Spinal cord (tissue), 10 donors: Measurements from ENCODE around the gene GPC6. TPM values are rescaled to one million over a fixed set of nuclear protein-coding genes. Genes with fewer than 3 reads are reported as not detected.

Source experiments
- DNase-seq, 6 donors: peaks; one replicate each; pipeline versions ENCODE4 v3.0.0 to v3.0.0-alpha.2; 2013 to 2015; ENCODE audit warnings: low spot score in 6 of 6, low read depth in 4 of 6
- H3K27ac ChIP-seq: one replicate; pipeline ENCODE4 v1.5.1; 2013; ENCODE audit warnings: low read depth, low read length, control low read depth
- H3K27me3 ChIP-seq: one replicate; pipeline ENCODE4 v1.6.1; 2013; ENCODE audit warnings: low read length; ENCODE audit not compliant: control insufficient read depth, insufficient read depth
- H3K36me3 ChIP-seq: one replicate; pipeline ENCODE4 v1.6.1; 2013; ENCODE audit warnings: low read length; ENCODE audit not compliant: control insufficient read depth, insufficient read depth
- H3K4me1 ChIP-seq: one replicate; pipeline ENCODE4 v1.6.1; 2013; ENCODE audit warnings: low read length; ENCODE audit not compliant: control insufficient read depth, insufficient read depth
- H3K4me3 ChIP-seq: one replicate; pipeline ENCODE4 v1.5.1; 2013; ENCODE audit warnings: low read depth, low read length, control low read depth
- H3K9me3 ChIP-seq: one replicate; pipeline ENCODE4 v1.6.1; 2013; ENCODE audit warnings: low read length; ENCODE audit not compliant: control insufficient read depth, insufficient read depth
- WGBS: methylation state at CpG from one replicate; pipeline ENCODE4 v1.1.5; 2013; ENCODE audit warnings: missing lambda C conversion rate; ENCODE audit not compliant: insufficient coverage; 5-methylcytosine and 5-hydroxymethylcytosine counted together
- polyA plus RNA-seq, 2 donors: library from polyadenylated mRNA; unstranded; fragments of 120-200 nt; gene quantifications; one replicate each; pipeline ENCODE4 v1.2.1, GENCODE V29; 2013; ENCODE audit not compliant: insufficient read length in 2 of 2
- total RNA-seq, 2 donors: library from RNA; depleted of rRNA in 1 of 2; stranded (reverse); fragments of 120-200 nt in 1 of 2; fragments of >200 nt in 1 of 2; gene quantifications; one replicate each; pipeline versions ENCODE4 v1.2.3 to v1.2.4, GENCODE V29; 2013 to 2014
- donor health status: healthy.

The GPC6 gene
- total and polyA plus RNA-seq, 4 donors: 19.8 to 109 (median 46.0) TPM

DNA sequence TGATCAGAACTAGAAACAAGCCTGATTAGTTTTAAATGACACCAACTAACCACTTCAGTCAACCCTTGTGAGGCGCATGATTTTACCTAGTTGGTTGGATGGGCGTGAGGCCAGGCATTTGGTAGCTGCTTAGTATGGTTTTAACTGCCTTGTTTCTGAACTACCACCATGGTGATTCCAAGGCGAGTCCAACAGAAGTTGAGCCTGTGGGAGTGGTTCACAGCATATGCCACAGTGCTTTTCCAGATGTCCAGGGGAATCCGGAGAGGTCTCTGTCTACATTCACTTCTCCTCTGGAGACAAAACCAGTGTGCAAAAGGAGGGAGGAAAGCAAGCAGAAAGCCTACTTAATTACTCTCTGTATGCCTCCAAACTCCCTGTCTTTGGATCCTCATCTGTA is 524.1 kb downstream of the GPC6 start:
- Histone ChIP-seq H3K27ac (no peak overlapping the region), H3K27me3 (no peaks in the 10 kb centered on the region), H3K9me3 (no peaks in the 10 kb centered on the region), H3K4me1 (no peaks in the 10 kb centered on the region), H3K36me3 (no peaks in the 10 kb centered on the region), H3K4me3 (no peak overlapping the region)
- 75% methylated on average over 1 of the region's 4 CpGs for WGBS
- no peak for DNase-seq

DNA sequence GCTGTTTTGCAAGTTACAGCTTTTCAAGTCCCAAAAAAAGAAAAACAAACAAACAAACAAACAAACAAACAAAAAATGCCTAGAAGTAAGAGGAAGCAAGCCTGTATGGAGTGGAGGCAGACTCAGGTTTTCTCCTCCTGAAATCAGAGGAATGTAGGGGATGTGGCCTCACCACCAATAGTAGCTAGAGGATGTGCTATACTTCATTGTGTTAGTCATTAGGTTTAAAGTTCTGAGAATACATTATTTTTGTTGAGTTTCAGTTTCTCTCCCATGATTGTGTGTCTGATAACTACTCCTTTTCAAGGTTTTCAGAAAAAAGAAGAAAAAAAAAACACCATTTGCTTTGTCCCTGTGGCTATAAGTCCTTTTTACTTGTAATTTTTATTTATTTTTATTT is 524.5 kb downstream of the GPC6 start:
- Histone ChIP-seq H3K36me3 (no peaks in the 10 kb centered on the region), H3K27me3 (no peaks in the 10 kb centered on the region), H3K4me3 (no peak overlapping the region), H3K9me3 (no peaks in the 10 kb centered on the region), H3K27ac (no peak overlapping the region), H3K4me1 (no peaks in the 10 kb centered on the region)
- DNase-seq: no peak

DNA sequence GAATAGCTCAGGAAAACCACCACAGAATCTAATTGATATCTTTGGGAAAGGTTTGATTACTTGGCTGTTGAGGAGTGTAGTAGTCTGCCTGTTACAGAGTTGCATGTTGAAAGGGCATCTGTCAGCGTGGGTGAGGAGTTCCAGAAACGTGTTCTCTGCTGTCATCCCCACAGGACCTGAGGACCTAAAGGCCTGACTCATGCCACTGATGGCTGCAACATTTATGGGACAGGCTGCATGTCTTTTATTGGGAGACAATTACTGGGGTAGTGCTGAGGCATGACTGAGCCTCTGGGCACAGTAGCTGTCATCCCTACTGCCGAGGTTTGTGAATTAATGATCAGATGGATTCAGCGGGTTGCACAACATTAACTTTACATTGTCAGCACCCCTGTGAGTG is 525.9 kb downstream of the GPC6 start:
- Histone ChIP-seq H3K36me3 (no peaks in the 10 kb centered on the region), H3K4me1 (no peaks in the 10 kb centered on the region), H3K27ac (no peak overlapping the region), H3K27me3 (no peaks in the 10 kb centered on the region), H3K9me3 (no peaks in the 10 kb centered on the region), H3K4me3 (no peak overlapping the region)
- 66% methylated on average over 2 of the region's 4 CpGs for WGBS
- no peak for DNase-seq

DNA sequence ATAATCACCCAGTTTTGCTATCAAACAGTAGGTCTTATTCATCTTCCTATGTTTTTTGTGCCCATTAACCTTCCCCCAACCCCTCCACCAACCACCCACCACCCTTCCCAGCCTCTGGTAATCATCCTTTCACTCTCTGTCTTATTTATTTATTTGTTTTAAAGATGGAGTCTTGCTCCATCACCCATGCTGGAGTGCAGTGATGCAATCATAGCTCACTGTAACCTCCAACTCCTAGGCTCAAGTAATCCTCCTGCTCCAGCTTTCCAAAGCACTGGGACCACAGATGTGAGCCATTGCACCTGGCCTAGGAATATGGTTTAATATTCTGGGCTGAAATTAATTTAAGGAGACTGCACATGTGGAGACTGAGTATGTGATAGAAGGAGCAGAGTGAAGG is 527.0 kb downstream of the GPC6 start:
- DNase-seq: no peak
- H3K9me3 ChIP-seq: no peaks in the 10 kb centered on the region
- no peaks in the 10 kb centered on the region for H3K4me1 ChIP-seq
- no peak overlapping the region for H3K27ac ChIP-seq
- no peaks in the 10 kb centered on the region for H3K36me3 ChIP-seq
- no peak overlapping the region for H3K4me3 ChIP-seq
- H3K27me3 ChIP-seq: no peaks in the 10 kb centered on the region

DNA sequence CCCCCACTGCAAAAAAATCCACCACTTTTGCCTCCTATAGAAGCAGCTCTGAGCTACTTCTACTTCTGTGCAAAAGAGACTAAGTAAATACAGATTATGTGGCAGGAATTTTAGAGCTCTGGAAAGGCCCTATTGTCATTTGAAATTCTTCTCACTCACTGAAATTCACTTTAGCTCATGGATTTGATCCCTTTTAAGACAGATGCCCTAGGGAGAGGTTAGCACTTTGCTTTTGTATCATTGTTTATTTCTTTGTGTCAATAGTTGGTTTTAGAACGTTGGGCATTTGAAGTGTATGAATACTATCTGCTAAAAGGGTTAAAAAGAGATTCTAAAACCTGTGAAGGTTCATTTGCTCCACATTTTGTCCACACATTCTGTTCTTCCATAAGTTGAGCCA is 528.7 kb downstream of the GPC6 start:
- WGBS: no CpG with 5 or more reads among the region's 1 CpG
- DNase-seq: no peak
- Histone ChIP-seq H3K9me3 (no peaks in the 10 kb centered on the region), H3K27ac (no peak overlapping the region), H3K36me3 (no peaks in the 10 kb centered on the region), H3K27me3 (no peaks in the 10 kb centered on the region), H3K4me1 (no peaks in the 10 kb centered on the region), H3K4me3 (no peak overlapping the region)

DNA sequence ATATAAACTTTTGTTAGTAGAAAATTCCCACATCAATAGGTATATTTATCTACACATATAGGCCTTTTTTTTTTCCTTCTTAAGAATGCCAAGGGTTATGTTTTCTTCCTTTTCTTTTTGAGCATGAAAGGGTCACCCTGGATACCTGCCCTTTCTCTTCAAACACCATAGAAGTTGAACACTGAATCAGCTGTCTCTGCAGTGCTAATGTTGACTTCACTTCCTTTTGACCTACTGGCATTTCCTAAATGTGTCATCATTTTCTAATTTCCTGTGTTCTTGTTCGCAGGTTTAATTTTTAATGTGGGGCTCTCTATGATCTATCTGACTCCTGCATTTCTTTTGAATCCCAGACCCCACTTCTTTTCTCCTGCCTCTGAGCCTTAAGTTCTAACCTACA is 532.0 kb downstream of the GPC6 start:
- no peak for DNase-seq
- WGBS: 100% methylated on average over 1 of the region's 1 CpG
- Histone ChIP-seq H3K4me3 (no peak overlapping the region), H3K27ac (no peak overlapping the region), H3K4me1 (no peaks in the 10 kb centered on the region), H3K9me3 (no peaks in the 10 kb centered on the region), H3K27me3 (no peaks in the 10 kb centered on the region), H3K36me3 (no peaks in the 10 kb centered on the region)

DNA sequence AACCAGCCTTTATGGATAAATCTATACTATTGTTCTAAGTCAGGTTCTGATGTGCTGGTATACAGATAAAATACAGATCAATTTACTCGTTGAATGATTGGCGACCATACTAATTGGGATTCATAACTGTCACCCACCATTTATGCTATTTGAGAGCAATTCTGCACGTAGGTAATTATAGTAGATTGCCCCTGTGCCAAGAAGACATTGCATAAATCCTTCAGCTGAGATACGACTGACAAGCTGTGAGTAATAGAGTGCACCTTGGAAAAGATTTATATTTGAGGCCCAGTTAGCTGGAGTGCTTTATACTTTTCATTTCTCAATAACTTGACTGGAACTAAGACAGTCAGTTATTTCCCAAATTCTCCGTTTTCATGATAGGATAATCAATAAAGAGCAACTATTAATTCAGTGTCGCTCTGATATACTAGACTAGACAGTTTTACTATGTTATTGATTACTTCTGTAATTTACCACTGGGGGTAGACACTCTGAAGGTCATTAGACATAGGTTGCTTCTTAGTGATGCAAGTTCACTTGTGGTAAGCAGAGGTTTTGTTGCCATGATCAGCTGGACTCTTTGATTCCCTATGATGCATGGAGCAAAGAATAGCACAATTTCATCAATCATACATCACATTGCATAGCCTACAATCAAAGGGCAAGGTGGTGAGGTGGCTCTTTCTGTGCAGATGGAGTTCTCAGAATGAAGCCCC is 536.3 kb downstream of the GPC6 start:
- Histone ChIP-seq H3K27me3 (no peaks in the 10 kb centered on the region), H3K4me3 (no peak overlapping the region), H3K4me1 (no peaks in the 10 kb centered on the region), H3K9me3 (no peaks in the 10 kb centered on the region), H3K36me3 (no peaks in the 10 kb centered on the region), H3K27ac (no peak overlapping the region)
- no CpG with 5 or more reads among the region's 6 CpGs for WGBS
- DNase-seq: no peak

DNA sequence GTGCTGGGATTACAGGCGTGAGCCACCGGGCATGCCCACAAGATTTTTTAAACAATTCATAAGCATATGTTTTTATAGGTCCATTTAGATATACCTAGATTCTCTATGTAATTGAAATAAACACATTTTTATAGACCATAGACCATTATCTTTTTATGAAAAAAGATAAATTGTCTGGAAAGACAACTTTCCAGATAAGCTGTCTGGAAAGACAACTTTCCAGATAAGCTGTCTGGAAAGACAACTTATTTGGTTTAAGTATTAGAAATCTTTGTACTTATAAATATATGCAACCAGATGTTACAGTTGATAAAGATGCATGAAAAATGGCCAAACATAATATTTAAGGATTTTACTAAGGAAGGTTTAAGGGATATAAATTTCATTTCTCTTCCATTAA is 538.5 kb downstream of the GPC6 start:
- Histone ChIP-seq H3K36me3 (no peaks in the 10 kb centered on the region), H3K9me3 (no peaks in the 10 kb centered on the region), H3K4me1 (no peaks in the 10 kb centered on the region), H3K4me3 (no peak overlapping the region), H3K27me3 (no peaks in the 10 kb centered on the region), H3K27ac (no peak overlapping the region)
- WGBS: no CpG with 5 or more reads among the region's 2 CpGs
- no peak for DNase-seq

DNA sequence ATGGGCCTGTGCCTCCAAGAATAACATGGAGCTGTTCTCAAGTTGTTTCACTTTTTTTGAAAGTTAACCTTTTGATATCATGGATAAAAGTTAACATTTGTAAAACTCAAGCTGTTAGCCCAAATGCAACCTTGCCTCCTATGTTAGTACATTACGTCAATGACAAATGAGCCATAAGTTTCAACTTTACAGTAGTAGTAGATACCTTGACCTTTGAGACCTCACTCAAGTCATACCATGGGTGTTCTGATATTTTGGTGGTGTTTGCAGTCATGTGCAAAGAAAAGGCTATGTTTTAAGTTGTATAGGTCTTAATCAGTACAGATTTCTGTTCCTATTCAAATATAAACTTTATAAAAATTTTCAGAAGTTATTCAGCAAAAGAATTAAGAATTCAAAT is 539.2 kb downstream of the GPC6 start:
- no CpG with 5 or more reads among the region's 1 CpG for WGBS
- Histone ChIP-seq H3K27ac (no peak overlapping the region), H3K36me3 (no peaks in the 10 kb centered on the region), H3K9me3 (no peaks in the 10 kb centered on the region), H3K27me3 (no peaks in the 10 kb centered on the region), H3K4me1 (no peaks in the 10 kb centered on the region), H3K4me3 (no peak overlapping the region)
- no peak for DNase-seq

DNA sequence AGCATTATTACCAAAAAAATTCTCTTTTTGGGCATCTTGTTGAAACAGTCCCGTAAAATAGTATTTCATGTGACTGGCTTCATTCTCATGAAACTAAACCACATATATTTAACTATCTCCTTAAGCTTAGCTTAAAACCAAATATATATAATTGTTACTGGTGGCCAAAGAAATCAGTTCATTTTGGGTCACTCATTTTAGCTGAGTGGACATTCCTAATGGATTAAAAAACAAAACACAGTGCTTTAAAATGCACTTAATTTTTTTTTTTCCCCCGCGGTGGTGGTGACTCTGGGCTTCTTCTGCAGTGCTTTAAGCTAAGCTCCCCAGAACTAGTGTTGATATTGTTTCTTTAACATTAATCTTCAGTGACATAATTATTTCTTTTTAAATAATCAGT is 540.1 kb downstream of the GPC6 start:
- WGBS: no CpG with 5 or more reads among the region's 3 CpGs
- no peaks in the 10 kb centered on the region for H3K36me3 ChIP-seq

More for the DNA sequence above, 540.1 kb downstream of the GPC6 start:
- H3K27ac ChIP-seq: no peak overlapping the region
- no peak overlapping the region for H3K4me3 ChIP-seq
- no peaks in the 10 kb centered on the region for H3K4me1 ChIP-seq
- no peak for DNase-seq
- H3K27me3 ChIP-seq: no peaks in the 10 kb centered on the region
- H3K9me3 ChIP-seq: no peaks in the 10 kb centered on the region
